Prostate gland (tissue), 2 donors: ENCODE results near the gene VPS50.

ENCODE experiments used
- CTCF ChIP-seq, 4 experiments: fragments of 200-600 bp in 2 of 4; fragments of 450-650 bp in 2 of 4; sonication (generic) in 2 of 4; IDR thresholded peaks; 1 replicate in 3 of 4; 2 replicates in 1 of 4; pipeline ENCODE4 v1.5.1; 2016 to 2019; ENCODE audit warnings: antibody characterized with exemption in 4 of 4, mild to moderate bottlenecking in 2 of 4, moderate library complexity in 2 of 4
- POLR2A ChIP-seq: fragments of 450-650 bp; IDR thresholded peaks from one replicate; pipeline ENCODE4 v1.6.1; 2016; ENCODE audit warnings: antibody characterized with exemption, mild to moderate bottlenecking
- POLR2AphosphoS5 ChIP-seq: sonication (generic); formaldehyde crosslinking; IDR thresholded peaks from one replicate; pipeline ENCODE4 v1.6.1; 2017; ENCODE audit warnings: antibody characterized with exemption

GRCh38 chr7:93298671-93299070, 66.5 kb downstream of the VPS50 start:
- no peak for TF ChIP-seq POLR2A
- TF ChIP-seq CTCF (IDR thresholded peaks at IDR 0.05) = no peak
- TF ChIP-seq POLR2AphosphoS5 = no peak
